Adrenal gland (tissue), 12 donors: ENCODE measurements around the gene PTPRD. TPM values are rescaled to one million over a fixed set of nuclear protein-coding genes. Genes with fewer than 3 reads are reported as not detected.

Source experiments
- DNase-seq, 7 donors: peaks; one replicate each; pipeline ENCODE4 v3.0.0-alpha.2; 2019 to 2020
- H3K27ac ChIP-seq, 5 donors: fragments of 200-600 bp; sonication (generic) in 4 of 5; 1 replicate in 3 of 5; 2 replicates in 2 of 5; pipeline versions ENCODE4 v1.5.1 to v1.8.0; 2016 to 2020; ENCODE audit warnings: mild to moderate bottlenecking in 1 of 5
- H3K27me3 ChIP-seq: fragments of 200-600 bp; 2 replicates; pipeline ENCODE4 v1.8.0; 2021
- H3K36me3 ChIP-seq, 2 donors: fragments of 200-600 bp; replicated peaks in 1 of 2; 1 replicate in 1 of 2; 2 replicates in 1 of 2; pipeline versions ENCODE4 v1.5.1 to v1.8.0; 2018 to 2022
- H3K4me1 ChIP-seq, 2 donors: fragments of 200-600 bp; replicated peaks in 1 of 2; 1 replicate in 1 of 2; 2 replicates in 1 of 2; pipeline versions ENCODE4 v1.5.1 to v1.8.0; 2018 to 2021
- H3K4me3 ChIP-seq, 4 donors: fragments of 200-600 bp; sonication (generic) in 3 of 4; one replicate each; pipeline ENCODE4 v1.5.1; 2016 to 2018
- H3K9me3 ChIP-seq, 3 donors: fragments of 200-600 bp; sonication (generic) in 1 of 3; replicated peaks in 1 of 3; 1 replicate in 2 of 3; 2 replicates in 1 of 3; pipeline versions ENCODE4 v1.5.1 to v1.8.0; 2016 to 2021
- POLR2A ChIP-seq, 2 donors: fragments of 450-650 bp; IDR thresholded peaks; one replicate each; pipeline ENCODE4 v1.6.1; 2017; ENCODE audit warnings: antibody characterized with exemption in 2 of 2, mild to moderate bottlenecking in 2 of 2, moderate library complexity in 1 of 2
- WGBS, 4 donors: extraction: QIAGEN DNeasy Blood & Tissue Kit in 2 of 4; methylation state at CpG; one replicate each; pipeline versions ENCODE4 v1.1.5 to v1.1.7; 2013 to 2017; 5-methylcytosine and 5-hydroxymethylcytosine counted together
- intact Hi-C, 2 donors: fragments of 100-400 bp; cut with DNase I; formaldehyde crosslinking; loops; one replicate each; pipeline versions ENCODE4 v1.14.1 to v1.15.0; 2022 to 2023
- polyA plus RNA-seq, 3 donors: library from polyadenylated mRNA; stranded (reverse); fragments of 200-250 nt in 2 of 3; fragments of 350-450 nt in 1 of 3; fragmentation: Illumina TruSeq in 1 of 3; extraction: RNeasy Lipid Tissue Mini Kit (QIAGEN cat#74804) in 1 of 3; gene quantifications; one replicate each; pipeline ENCODE4 v1.2.3, GENCODE V29; 2013 to 2014
- total RNA-seq, 9 donors: library from RNA; depleted of rRNA in 4 of 9; stranded (reverse); fragments of >200 nt in 4 of 9; fragments of 120-200 nt in 1 of 9; fragmentation: NEBNext Ultra II Directional in 1 of 9; extraction: Animal tissue kit (Norgen Biotek cat#: 25700) in 1 of 9; gene quantifications; one replicate each; pipeline versions ENCODE4 v1.1.0 to v1.2.4, GENCODE V29; 2013 to 2023
- TF ChIP-seq, protein P1 (sequence below), 6 experiments: fragments of 450-650 bp in 4 of 6; fragments of 200-600 bp in 2 of 6; sonication (generic) in 1 of 6; IDR thresholded peaks; 1 replicate in 5 of 6; 2 replicates in 1 of 6; pipeline versions ENCODE4 v1.5.1 to v1.8.0; 2016 to 2021; ENCODE audit warnings: antibody characterized with exemption in 6 of 6, mild to moderate bottlenecking in 2 of 6, moderate library complexity in 1 of 6
- donor health status: healthy with polysubstance abuse.
- donor health status: Bipolar disorder and iron deficiency.
- donor health status: DM: yes; HTN: yes; CAD: no.
- donor health status: DM: no; HTN: no; CAD: no.
- donor health status: DM: no; HTN: no; CAD: no.
- donor health status: DM: yes; HTN: yes; CAD: no.

PTPRD gene
- total and polyA plus RNA-seq, 12 donors: 0.61 to 71.2 (median 4.5) TPM

DNA sequence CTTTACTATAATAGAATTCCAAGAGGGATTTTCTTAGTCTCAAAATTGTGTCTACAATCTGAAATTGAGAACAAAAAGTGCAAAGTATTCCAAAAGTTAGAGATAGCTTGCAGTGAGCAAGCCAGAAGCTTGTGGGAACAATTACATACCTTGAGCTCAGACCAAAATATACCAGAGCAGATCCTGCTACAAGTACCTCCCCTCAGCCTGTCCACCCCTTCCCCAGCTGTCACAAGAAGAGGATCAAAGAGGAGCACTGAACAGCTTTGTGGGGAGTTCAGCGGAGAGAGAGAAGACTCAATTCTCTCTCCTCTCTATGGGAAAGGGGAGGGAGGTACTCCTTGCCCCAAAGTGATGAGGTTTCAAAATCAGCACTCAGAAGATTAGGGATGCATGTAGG is 1944.1 kb downstream of the PTPRD start:
- intact Hi-C loops: no loop called here
- Histone ChIP-seq H3K36me3 (no peaks in the 10 kb centered on the region), H3K9me3 (no peaks in the 10 kb centered on the region), H3K27me3 (no peaks in the 10 kb centered on the region), H3K4me3 (no peak overlapping the region), H3K4me1 (no peaks in the 10 kb centered on the region), H3K27ac (no peak overlapping the region)
- 84 to 100% (median 94%) methylated on average over 1 of the region's 1 CpG for WGBS, 4 donors
- DNase-seq: no peak
- TF ChIP-seq POLR2A (IDR thresholded peaks at IDR 0.05): no peak
- TF ChIP-seq, protein P1, sequence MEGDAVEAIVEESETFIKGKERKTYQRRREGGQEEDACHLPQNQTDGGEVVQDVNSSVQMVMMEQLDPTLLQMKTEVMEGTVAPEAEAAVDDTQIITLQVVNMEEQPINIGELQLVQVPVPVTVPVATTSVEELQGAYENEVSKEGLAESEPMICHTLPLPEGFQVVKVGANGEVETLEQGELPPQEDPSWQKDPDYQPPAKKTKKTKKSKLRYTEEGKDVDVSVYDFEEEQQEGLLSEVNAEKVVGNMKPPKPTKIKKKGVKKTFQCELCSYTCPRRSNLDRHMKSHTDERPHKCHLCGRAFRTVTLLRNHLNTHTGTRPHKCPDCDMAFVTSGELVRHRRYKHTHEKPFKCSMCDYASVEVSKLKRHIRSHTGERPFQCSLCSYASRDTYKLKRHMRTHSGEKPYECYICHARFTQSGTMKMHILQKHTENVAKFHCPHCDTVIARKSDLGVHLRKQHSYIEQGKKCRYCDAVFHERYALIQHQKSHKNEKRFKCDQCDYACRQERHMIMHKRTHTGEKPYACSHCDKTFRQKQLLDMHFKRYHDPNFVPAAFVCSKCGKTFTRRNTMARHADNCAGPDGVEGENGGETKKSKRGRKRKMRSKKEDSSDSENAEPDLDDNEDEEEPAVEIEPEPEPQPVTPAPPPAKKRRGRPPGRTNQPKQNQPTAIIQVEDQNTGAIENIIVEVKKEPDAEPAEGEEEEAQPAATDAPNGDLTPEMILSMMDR (IDR thresholded peaks at IDR 0.05): no peak

- H3K4me1 ChIP-seq: no peaks in the 10 kb centered on the region
- 76 to 87% (median 80%) methylated on average over 3 of the region's 3 CpGs for WGBS, 4 donors
- no peaks in the 10 kb centered on the region for H3K9me3 ChIP-seq
- no peak overlapping the region for H3K4me3 ChIP-seq
- intact Hi-C loops: no loop called here
- no peaks in the 10 kb centered on the region for H3K27me3 ChIP-seq
- no peak overlapping the region for H3K27ac ChIP-seq
- no peak for DNase-seq
- no peaks in the 10 kb centered on the region for H3K36me3 ChIP-seq
- TF ChIP-seq POLR2A (IDR thresholded peaks at IDR 0.05): no peak
- TF ChIP-seq, protein P1 (IDR thresholded peaks at IDR 0.05): no peak
Observed at GRCh38 chr9:8668231-8668630, 1944.6 kb downstream of the PTPRD start.

- intact Hi-C loops: no loop called here
- no peak for DNase-seq
- no peaks in the 10 kb centered on the region for H3K27me3 ChIP-seq
- TF ChIP-seq, protein P1 (IDR thresholded peaks at IDR 0.05): no peak
- TF ChIP-seq POLR2A (IDR thresholded peaks at IDR 0.05): no peak
- no peaks in the 10 kb centered on the region for H3K9me3 ChIP-seq
- H3K27ac ChIP-seq: no peak overlapping the region
- no peak overlapping the region for H3K4me3 ChIP-seq
- no peaks in the 10 kb centered on the region for H3K4me1 ChIP-seq
- no peaks in the 10 kb centered on the region for H3K36me3 ChIP-seq
Observed at GRCh38 chr9:8666060-8666459, 1946.7 kb downstream of the PTPRD start.

DNA sequence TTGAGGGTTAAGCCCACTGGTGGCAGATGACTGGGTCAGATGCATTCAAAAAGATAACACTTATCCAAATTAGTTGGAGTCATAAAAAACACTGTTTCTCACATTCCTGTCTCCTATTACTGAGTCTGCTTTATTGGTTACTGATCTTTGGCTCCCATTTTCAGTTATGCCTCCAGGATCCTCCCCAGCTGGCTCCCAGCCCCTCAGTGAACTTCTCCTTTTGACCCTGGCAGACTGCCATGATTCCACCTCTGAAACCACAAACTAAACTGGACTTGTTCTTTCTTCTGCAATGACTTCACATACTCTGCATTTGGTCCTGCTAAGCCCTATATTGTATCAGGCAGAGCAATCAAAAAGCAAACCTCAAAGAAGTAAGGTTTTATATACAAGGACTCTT is 1952.4 kb downstream of the PTPRD start:
- TF ChIP-seq, protein P1 (IDR thresholded peaks at IDR 0.05): no peak
- TF ChIP-seq POLR2A (IDR thresholded peaks at IDR 0.05): no peak
- no peaks in the 10 kb centered on the region for H3K36me3 ChIP-seq
- H3K4me1 ChIP-seq: no peaks in the 10 kb centered on the region
- H3K4me3 ChIP-seq: no peak overlapping the region
- no peaks in the 10 kb centered on the region for H3K9me3 ChIP-seq
- no peaks in the 10 kb centered on the region for H3K27me3 ChIP-seq
- intact Hi-C loops: no loop called here
- DNase-seq: peak in 6 of 7 donors; percentile 14 to 58 (median 30)
- no peak overlapping the region for H3K27ac ChIP-seq
